MM.1S (cell line): Measurements from ENCODE around the gene PSMB5.

Experiments
- DNase-seq: peaks from one replicate; pipeline ENCODE4 v3.0.0-alpha.2; 2015
- H2AFZ ChIP-seq: fragments of 300-600 bp; sonication (generic); 2 replicates; pipeline ENCODE4 v1.6.0; 2016; ENCODE audit warnings: antibody characterized with exemption, low read length
- H3F3A ChIP-seq: fragments of 300-600 bp; sonication (generic); 2 replicates; pipeline ENCODE4 v1.6.1; 2016; ENCODE audit warnings: mild to moderate bottlenecking, antibody characterized with exemption, low read length, moderate library complexity, mixed read lengths; ENCODE audit not compliant: insufficient read depth
- H3K27ac ChIP-seq: fragments of 300-600 bp; sonication (generic); 2 replicates; pipeline ENCODE4 v1.5.1; 2016; ENCODE audit warnings: mild to moderate bottlenecking, low read length
- H3K27me3 ChIP-seq: fragments of 300-600 bp; sonication (generic); replicated peaks from 2 replicates; pipeline ENCODE4 v1.6.0; 2016; ENCODE audit warnings: low read length; ENCODE audit not compliant: insufficient read depth
- H3K36me3 ChIP-seq: fragments of 300-600 bp; sonication (generic); replicated peaks from 2 replicates; pipeline ENCODE4 v1.6.1; 2016; ENCODE audit warnings: mild to moderate bottlenecking, low read length, mixed read lengths; ENCODE audit not compliant: insufficient read depth
- H3K4me1 ChIP-seq: fragments of 300-600 bp; sonication (generic); 2 replicates; pipeline ENCODE4 v1.6.1; 2016; ENCODE audit warnings: low read length, mixed read lengths
- H3K4me2 ChIP-seq: fragments of 300-600 bp; sonication (generic); 2 replicates; pipeline ENCODE4 v1.6.0; 2016; ENCODE audit warnings: low read depth, low read length
- H3K4me3 ChIP-seq: fragments of 300-600 bp; sonication (generic); 2 replicates; pipeline ENCODE4 v1.5.1; 2016; ENCODE audit warnings: low read length, mixed read lengths
- H3K79me2 ChIP-seq: fragments of 300-600 bp; sonication (generic); 2 replicates; pipeline ENCODE4 v1.6.1; 2016; ENCODE audit warnings: mixed run types, low read length, mixed read lengths
- H3K9ac ChIP-seq: fragments of 300-600 bp; sonication (generic); 2 replicates; pipeline ENCODE4 v1.6.1; 2016; ENCODE audit warnings: low read length, mixed read lengths
- H3K9me2 ChIP-seq: fragments of 300-600 bp; sonication (generic); replicated peaks from 2 replicates; pipeline ENCODE4 v1.6.1; 2016; ENCODE audit warnings: mild to moderate bottlenecking, low read length, mixed read lengths; ENCODE audit not compliant: insufficient read depth
- H3K9me3 ChIP-seq: fragments of 300-600 bp; sonication (generic); replicated peaks from 2 replicates; pipeline ENCODE4 v1.6.1; 2016; ENCODE audit warnings: mild to moderate bottlenecking, low read length, mixed read lengths; ENCODE audit not compliant: insufficient read depth
- H4K20me1 ChIP-seq: fragments of 300-600 bp; sonication (generic); 2 replicates; pipeline ENCODE4 v1.6.1; 2016; ENCODE audit warnings: mild to moderate bottlenecking, low read length, moderate library complexity, mixed read lengths; ENCODE audit not compliant: insufficient read depth
- EZH2 ChIP-seq: fragments of 300-600 bp; sonication (generic); optimal IDR thresholded peaks from 2 replicates; pipeline ENCODE3; 2017; ENCODE audit warnings: low read depth, mild to moderate bottlenecking, antibody characterized with exemption, low read length, mixed read lengths
- EZH2phosphoT487 ChIP-seq: fragments of 300-600 bp; sonication (generic); IDR thresholded peaks from 2 replicates; pipeline ENCODE4 v1.6.1; 2018; ENCODE audit warnings: antibody characterized with exemption, low read length
- TF ChIP-seq, protein P1 (sequence below): fragments of 300-600 bp; sonication (generic); IDR thresholded peaks from 2 replicates; pipeline ENCODE4 v1.5.1; 2016; ENCODE audit warnings: antibody characterized with exemption, low read length, mixed read lengths

PSMB5 gene

GRCh38 chr14:23056145-23056955 is 21.6 kb upstream of the PSMB5 start:
- H3K79me2 ChIP-seq: no peaks in the 10 kb centered on the region
- H3K27me3 ChIP-seq: no peaks in the 10 kb centered on the region
- no peaks in the 10 kb centered on the region for H3K4me1 ChIP-seq
- peak overlapping the region; percentile 89 for H3K4me2 ChIP-seq
- no peaks in the 10 kb centered on the region for H3K9me2 ChIP-seq
- 0 out of 2 replicates have a peak, but pooled peaks cover 14% of the 10 kb centered on the region for H3F3A ChIP-seq
- H2AFZ ChIP-seq: peak overlapping the region; percentile 42; the same call in 1 of the 2 replicates
- H3K27ac ChIP-seq: no peak overlapping the region
- peak overlapping the region; percentile 10; the same call in 1 of the 2 replicates for H3K9ac ChIP-seq
- H4K20me1 ChIP-seq: no peaks in the 10 kb centered on the region
- no peaks in the 10 kb centered on the region for H3K9me3 ChIP-seq
- no peaks in the 10 kb centered on the region for H3K36me3 ChIP-seq
- peak; percentile 64 for DNase-seq
- TF ChIP-seq EZH2 (no peak), EZH2phosphoT487 (no peak)
- TF ChIP-seq, protein P1, sequence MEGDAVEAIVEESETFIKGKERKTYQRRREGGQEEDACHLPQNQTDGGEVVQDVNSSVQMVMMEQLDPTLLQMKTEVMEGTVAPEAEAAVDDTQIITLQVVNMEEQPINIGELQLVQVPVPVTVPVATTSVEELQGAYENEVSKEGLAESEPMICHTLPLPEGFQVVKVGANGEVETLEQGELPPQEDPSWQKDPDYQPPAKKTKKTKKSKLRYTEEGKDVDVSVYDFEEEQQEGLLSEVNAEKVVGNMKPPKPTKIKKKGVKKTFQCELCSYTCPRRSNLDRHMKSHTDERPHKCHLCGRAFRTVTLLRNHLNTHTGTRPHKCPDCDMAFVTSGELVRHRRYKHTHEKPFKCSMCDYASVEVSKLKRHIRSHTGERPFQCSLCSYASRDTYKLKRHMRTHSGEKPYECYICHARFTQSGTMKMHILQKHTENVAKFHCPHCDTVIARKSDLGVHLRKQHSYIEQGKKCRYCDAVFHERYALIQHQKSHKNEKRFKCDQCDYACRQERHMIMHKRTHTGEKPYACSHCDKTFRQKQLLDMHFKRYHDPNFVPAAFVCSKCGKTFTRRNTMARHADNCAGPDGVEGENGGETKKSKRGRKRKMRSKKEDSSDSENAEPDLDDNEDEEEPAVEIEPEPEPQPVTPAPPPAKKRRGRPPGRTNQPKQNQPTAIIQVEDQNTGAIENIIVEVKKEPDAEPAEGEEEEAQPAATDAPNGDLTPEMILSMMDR: peak; percentile 63
- H3K4me3 ChIP-seq: peak overlapping the region; percentile 51

GRCh38 chr14:23055621-23056144 is 21.0 kb upstream of the PSMB5 start:
- TF ChIP-seq EZH2: no peak
- Histone ChIP-seq H3K9ac (no peak overlapping the region), H3K4me1 (no peaks in the 10 kb centered on the region), H3K4me2 (peak overlapping the region; percentile 89; the same call in 1 of the 2 replicates), H3K79me2 (no peaks in the 10 kb centered on the region), H3K9me3 (no peaks in the 10 kb centered on the region), H3K9me2 (no peaks in the 10 kb centered on the region), H3K27me3 (no peaks in the 10 kb centered on the region), H3K27ac (no peak overlapping the region), H2AFZ (no peak overlapping the region), H3F3A (0 out of 2 replicates have a peak, but pooled peaks cover 14% of the 10 kb centered on the region), H4K20me1 (no peaks in the 10 kb centered on the region), H3K4me3 (no peak overlapping the region), H3K36me3 (no peaks in the 10 kb centered on the region)
- no peak for DNase-seq

GRCh38 chr14:23055147-23055550 is 20.4 kb upstream of the PSMB5 start:
- TF ChIP-seq EZH2: no peak
- TF ChIP-seq EZH2phosphoT487: no peak
- TF ChIP-seq, protein P1: no peak
- H3K36me3 ChIP-seq: no peaks in the 10 kb centered on the region
- H3K27ac ChIP-seq: no peak overlapping the region
- H3K9me2 ChIP-seq: no peaks in the 10 kb centered on the region
- H3K4me2 ChIP-seq: no peak overlapping the region
- no peaks in the 10 kb centered on the region for H3K4me1 ChIP-seq
- H2AFZ ChIP-seq: no peak overlapping the region
- H3K79me2 ChIP-seq: no peaks in the 10 kb centered on the region
- no peak overlapping the region for H3K4me3 ChIP-seq
- no peaks in the 10 kb centered on the region for H3K9me3 ChIP-seq
- H3K9ac ChIP-seq: no peak overlapping the region
- no peaks in the 10 kb centered on the region for H4K20me1 ChIP-seq
- H3F3A ChIP-seq: 0 out of 2 replicates have a peak, but pooled peaks cover 14% of the 10 kb centered on the region
- H3K27me3 ChIP-seq: no peaks in the 10 kb centered on the region
- DNase-seq: no peak
